ENCODE results near the gene CRACR2A. TPM values are rescaled to one million over a fixed set of nuclear protein-coding genes. Genes with fewer than 3 reads are reported as not detected.
A peak's percentile ranks its signal among the peaks of the same experiment; 100 is the strongest.

Gene CRACR2A
- polyA plus RNA-seq, 1 experiment = 1.4 TPM

GRCh38 chr12:3752096-3752709 lies 706 bp downstream of the CRACR2A start:
- ChIA-PET CTCF (interaction anchor here (0.8 to 1.5 kb wide), 5 partner anchors 10 to 451 kb away, joined by 3 to 6 read pairs (median 3); no protein-coding TSS in a partner anchor), POLR2A (no interaction called here)
- TF ChIP-seq CTCF (IDR thresholded peaks at IDR 0.05; ENCODE audit: insufficient read depth, low read depth, low read length) = no peak
- Histone ChIP-seq H3K4me3 (ENCODE audit: low read depth, low read length) (peak overlapping the region; percentile 42), H3K27me3 (ENCODE audit: control insufficient read depth, insufficient read depth, low read length) (peaks cover 2% of the 10 kb centered on the region), H3K36me3 (ENCODE audit: control insufficient read depth, insufficient read depth, low read length) (no peaks in the 10 kb centered on the region)
- DNase-seq (ENCODE audit: low read depth) = no peak

GRCh38 chr12:3751151-3752095 lies 1.5 kb downstream of the CRACR2A start:
- no peak for TF ChIP-seq CTCF (IDR thresholded peaks at IDR 0.05; ENCODE audit: insufficient read depth, low read depth, low read length)
- H3K36me3 ChIP-seq (ENCODE audit: control insufficient read depth, insufficient read depth, low read length) = no peaks in the 10 kb centered on the region
- no peak for DNase-seq (ENCODE audit: low read depth)
- ChIA-PET POLR2A (no interaction called here), CTCF (interaction anchor here (1.5 kb wide), 2 partner anchors 9 to 450 kb away, joined by 3 read pairs; no protein-coding TSS in a partner anchor)
- no peak overlapping the region for H3K4me3 ChIP-seq (ENCODE audit: low read depth, low read length)
- H3K27me3 ChIP-seq (ENCODE audit: control insufficient read depth, insufficient read depth, low read length) = peaks cover 2% of the 10 kb centered on the region

GRCh38 chr12:3750616-3751015 lies 2.3 kb downstream of the CRACR2A start:
- POLR2A ChIA-PET = no interaction called here
- CTCF ChIA-PET = interaction anchor here (1.5 kb wide), 2 partner anchors 8 to 450 kb away, joined by 3 read pairs; no protein-coding TSS in a partner anchor
- H3K36me3 ChIP-seq (ENCODE audit: control insufficient read depth, insufficient read depth, low read length) = no peaks in the 10 kb centered on the region
- no peak for TF ChIP-seq CTCF (IDR thresholded peaks at IDR 0.05; ENCODE audit: insufficient read depth, low read depth, low read length)
- H3K27me3 ChIP-seq (ENCODE audit: control insufficient read depth, insufficient read depth, low read length) = peaks cover 1% of the 10 kb centered on the region; the same call in 1 of the 2 replicates
- H3K4me3 ChIP-seq (ENCODE audit: low read depth, low read length) = no peak overlapping the region
- DNase-seq (ENCODE audit: low read depth) = no peak

- Histone ChIP-seq H3K36me3 (ENCODE audit: control insufficient read depth, insufficient read depth, low read length) (no peaks in the 10 kb centered on the region), H3K4me3 (ENCODE audit: low read depth, low read length) (no peak overlapping the region), H3K27me3 (ENCODE audit: control insufficient read depth, insufficient read depth, low read length) (peaks cover 1% of the 10 kb centered on the region; the same call in 1 of the 2 replicates)
- ChIA-PET CTCF (interaction anchor here (0.7 kb wide), 1 partner anchor 137 kb away, joined by 3 read pairs; no protein-coding TSS in a partner anchor), POLR2A (no interaction called here)
- DNase-seq (ENCODE audit: low read depth) = no peak
- no peak for TF ChIP-seq CTCF (IDR thresholded peaks at IDR 0.05; ENCODE audit: insufficient read depth, low read depth, low read length)
Measured at GRCh38 chr12:3748620-3749019, 4.3 kb downstream of the CRACR2A start.

All from BJ (cell line).